ENCODE results near the gene THSD7A.

The THSD7A gene

DNA sequence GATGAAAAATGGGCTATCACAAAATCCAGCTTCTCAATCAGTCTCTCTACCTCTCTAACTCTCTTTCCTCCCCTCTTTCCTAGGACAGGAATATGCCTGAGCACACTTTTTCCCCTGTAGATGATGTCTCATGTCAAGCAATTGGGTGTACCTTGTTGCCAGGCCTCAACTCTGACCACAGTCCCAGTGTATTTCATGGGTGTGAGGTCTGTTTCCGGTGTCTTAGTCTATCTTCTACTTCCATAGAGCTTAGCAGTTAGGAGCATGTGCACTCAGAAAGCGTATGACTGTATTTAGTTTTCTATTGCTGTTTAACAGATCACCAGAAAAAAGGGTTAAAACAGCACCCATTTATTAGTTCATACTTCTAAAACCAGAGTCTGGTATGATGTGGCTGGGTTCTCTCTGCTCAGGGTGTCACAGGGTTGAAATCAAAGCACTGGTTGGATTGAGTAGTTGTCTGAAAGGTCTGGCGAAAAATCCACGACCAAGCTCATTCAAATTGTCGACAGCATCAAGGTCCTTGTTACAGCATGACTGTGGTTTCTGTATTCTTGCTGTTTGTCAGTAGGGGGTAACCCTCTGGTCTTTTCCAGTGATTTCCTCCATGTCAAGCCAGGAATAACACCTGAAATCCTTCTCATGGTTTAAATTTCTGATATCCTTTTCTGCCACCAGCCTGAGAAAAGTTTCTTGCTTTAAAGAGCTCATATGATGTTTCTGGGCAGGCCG, 130.0 kb downstream of the THSD7A start:
- no peak for FAIRE-seq

GRCh38 chr7:11699666-11700065, 132.3 kb downstream of the THSD7A start:
- FAIRE-seq, result no peak

GRCh38 chr7:11698384-11698871, 133.6 kb downstream of the THSD7A start:
- peak; percentile 73 for FAIRE-seq

- FAIRE-seq, result no peak
Measured at GRCh38 chr7:11690395-11690794, 141.6 kb downstream of the THSD7A start.

GRCh38 chr7:11689096-11689495, 142.9 kb downstream of the THSD7A start:
- no peak for FAIRE-seq

DNA sequence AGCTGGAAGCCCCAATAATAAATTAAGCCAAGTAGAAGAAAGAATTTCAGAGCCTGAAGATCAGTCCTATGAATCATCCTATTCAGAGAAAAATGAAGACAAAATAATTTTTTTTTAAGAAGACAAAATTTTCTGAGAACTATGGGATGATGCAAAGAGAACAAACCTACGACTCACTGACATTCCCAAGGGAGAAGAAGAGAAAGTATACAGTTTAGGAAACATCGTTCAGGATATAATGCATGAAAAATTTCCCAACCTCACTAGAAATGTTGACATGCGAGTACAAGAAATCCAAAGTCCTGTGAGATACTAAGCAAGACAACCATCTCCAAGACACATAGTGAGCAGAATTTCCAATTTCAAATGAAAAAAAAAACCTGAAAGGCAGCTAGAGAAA, 150.5 kb downstream of the THSD7A start:
- FAIRE-seq, result no peak

- FAIRE-seq, result no peak
Measured at GRCh38 chr7:11675163-11675562, 156.8 kb downstream of the THSD7A start.

- FAIRE-seq, result no peak
Measured at GRCh38 chr7:11668727-11669126, 163.3 kb downstream of the THSD7A start.

GRCh38 chr7:11667810-11668185, 164.2 kb downstream of the THSD7A start:
- no peak for FAIRE-seq

GRCh38 chr7:11667071-11667809, 164.8 kb downstream of the THSD7A start:
- FAIRE-seq, result no peak

GRCh38 chr7:11665357-11665756, 166.6 kb downstream of the THSD7A start:
- FAIRE-seq, result no peak

- FAIRE-seq, result no peak
Measured at GRCh38 chr7:11655642-11656041, 176.4 kb downstream of the THSD7A start.

DNA sequence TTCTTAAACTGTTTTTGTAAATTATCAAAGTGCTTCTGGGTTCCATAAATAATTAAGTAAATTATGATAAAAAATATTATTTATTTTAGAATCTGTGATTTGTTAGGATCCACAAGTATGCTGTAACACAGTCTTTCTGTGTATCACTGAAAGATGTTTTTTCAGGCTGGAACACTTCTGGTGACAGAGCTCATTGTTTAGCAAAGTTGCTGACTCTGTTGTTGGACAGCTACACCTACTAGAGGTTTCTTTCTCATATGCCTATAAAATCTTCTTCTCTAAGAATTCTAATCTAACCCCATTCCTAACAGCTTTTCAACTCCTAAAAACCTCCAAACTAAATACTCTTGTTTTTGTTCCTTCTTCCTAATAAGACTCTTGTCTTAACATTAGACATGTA, 176.8 kb downstream of the THSD7A start:
- FAIRE-seq, result no peak

- FAIRE-seq, result no peak
Measured at GRCh38 chr7:11650500-11650899, 181.5 kb downstream of the THSD7A start.

- FAIRE-seq, result no peak
Measured at GRCh38 chr7:11650030-11650429, 182.0 kb downstream of the THSD7A start.

GRCh38 chr7:11648980-11649379, 183.0 kb downstream of the THSD7A start:
- FAIRE-seq, result no peak

DNA sequence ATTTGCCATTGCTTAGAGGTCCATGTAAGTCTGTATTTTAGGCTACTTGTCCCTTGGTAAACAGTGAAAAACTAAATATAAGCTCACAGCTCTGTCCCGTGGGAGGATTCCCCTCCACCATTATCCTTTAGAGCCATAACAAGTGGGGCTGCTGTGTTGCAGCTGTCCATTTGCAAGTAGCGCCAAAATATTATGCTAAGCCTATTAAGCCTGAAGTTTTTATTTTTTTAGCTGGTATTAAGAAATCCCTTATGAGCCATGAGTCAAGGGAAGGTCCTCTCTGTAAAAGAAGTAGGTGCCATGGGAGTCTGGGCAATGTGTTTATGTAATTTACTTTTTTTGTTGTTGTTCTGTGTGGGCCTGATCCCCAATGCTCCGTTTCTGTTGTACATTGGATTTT, 183.9 kb downstream of the THSD7A start:
- FAIRE-seq, result no peak

- no peak for FAIRE-seq
Measured at GRCh38 chr7:11642841-11643240, 189.2 kb downstream of the THSD7A start.

DNA sequence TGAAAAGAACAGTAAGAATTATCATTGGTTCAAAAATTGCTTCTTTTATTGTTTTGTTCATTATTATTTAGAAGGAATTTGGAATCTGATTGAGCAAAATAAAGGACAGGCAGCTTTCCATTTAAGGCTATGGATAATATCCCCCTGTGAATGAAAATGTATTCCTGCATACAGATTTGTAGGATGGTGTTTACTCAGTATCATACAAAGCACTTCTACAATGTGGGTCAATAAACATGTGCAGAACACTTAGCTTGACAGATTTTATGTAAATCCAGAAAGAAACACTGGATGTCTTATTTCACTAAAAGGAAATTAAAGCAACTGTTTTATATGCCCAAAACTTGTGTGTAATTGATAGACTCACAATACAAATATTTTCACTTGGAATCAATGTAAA, 189.7 kb downstream of the THSD7A start:
- no peak for FAIRE-seq

DNA sequence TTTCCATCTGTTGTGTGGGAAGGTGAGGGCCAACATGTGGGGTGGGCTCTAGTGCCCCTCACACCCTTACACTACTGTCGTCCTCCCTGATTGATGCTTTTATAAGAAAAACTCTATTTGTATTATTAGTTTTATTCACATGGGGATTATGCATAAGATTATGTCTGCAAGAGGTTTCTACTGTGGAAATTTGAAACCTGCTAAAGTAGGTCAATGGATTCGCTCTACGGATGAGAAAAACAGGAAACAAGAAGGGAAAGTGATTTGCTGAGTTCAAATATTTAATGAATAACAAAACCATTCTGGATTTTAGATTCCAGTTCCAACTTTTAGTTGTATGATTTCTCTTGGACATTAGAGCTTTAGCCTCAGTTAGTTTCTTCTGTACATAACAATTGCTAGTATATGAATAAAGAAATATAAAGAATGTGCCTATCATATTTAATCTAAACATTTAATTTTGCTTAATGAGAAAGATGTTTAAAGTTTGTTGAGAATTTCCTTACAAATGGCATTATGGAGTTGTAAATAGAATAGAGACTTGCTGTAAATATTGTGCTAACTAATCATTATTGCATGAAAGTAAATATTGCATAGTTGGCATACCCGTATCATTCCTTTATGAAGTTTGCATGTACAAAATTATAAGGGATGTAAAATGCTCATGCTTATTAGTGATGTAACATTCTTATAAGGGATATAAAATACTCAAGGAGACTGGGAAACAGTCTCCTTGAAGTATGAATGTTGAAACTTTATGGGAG, 193.8 kb downstream of the THSD7A start:
- peak; percentile 27 for FAIRE-seq

- no peak for FAIRE-seq
Measured at GRCh38 chr7:11636274-11636673, 195.7 kb downstream of the THSD7A start.

DNA sequence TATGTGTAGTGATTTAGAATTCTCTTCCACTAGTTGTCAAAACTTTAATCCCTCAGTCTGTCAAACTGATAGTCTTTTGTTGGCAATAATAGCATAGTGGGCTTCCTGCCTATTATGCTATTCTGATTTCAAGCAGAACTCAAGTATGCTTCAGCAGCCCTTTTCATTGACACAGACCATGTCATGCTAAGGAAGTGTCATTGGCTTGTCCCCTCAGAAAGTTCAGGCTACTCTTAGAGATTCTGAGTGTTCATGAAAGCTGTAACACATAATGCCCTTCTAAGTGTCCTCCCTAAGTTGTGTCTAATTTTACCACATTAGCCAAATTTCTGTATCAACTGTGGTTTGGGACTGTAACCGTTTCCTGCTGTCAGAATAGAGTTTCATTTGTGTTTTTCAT, 198.7 kb downstream of the THSD7A start:
- no peak for FAIRE-seq

- FAIRE-seq, result no peak
Measured at GRCh38 chr7:11630355-11630754, 201.6 kb downstream of the THSD7A start.

DNA sequence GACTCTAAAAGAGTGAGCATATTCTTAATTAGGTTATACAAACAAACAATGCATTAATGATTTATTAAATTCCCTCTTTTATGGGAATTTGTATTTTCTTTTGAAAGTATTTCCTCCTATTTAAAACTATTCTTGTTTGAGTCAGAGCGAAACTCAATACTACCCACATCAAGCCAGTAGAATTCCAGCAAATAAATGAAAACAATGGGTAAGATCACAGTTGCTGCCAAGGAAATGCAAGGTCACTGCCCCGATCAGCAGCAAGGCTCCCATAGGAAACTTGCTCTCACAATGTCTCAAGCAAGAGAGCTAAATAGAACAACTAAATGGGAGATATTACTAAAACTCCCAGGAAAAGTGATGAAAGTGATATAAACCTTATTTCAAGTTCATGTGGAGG, 206.3 kb downstream of the THSD7A start:
- FAIRE-seq, result no peak

All from islet of Langerhans (tissue), 1 donor.